Neural progenitor cell (in vitro differentiated cells): Measurements from ENCODE around the gene DELE1. TPM values are rescaled to one million over a fixed set of nuclear protein-coding genes. Genes with fewer than 3 reads are reported as not detected.

Experiments used
- DNase-seq: peaks from one replicate; pipeline ENCODE4 v3.0.0-alpha.2; 2016; ENCODE audit warnings: low spot score
- H2AFZ ChIP-seq: fragments of 200-600 bp; sonication (generic); replicated peaks from 2 replicates; pipeline ENCODE4 v1.6.1; 2016; ENCODE audit warnings: antibody characterized with exemption
- H3F3A ChIP-seq: fragments of 200-600 bp; sonication (generic); 2 replicates; pipeline ENCODE4 v1.6.1; 2016; ENCODE audit warnings: antibody characterized with exemption, low read depth
- H3K27ac ChIP-seq: fragments of 200-600 bp; sonication (generic); 2 replicates; pipeline ENCODE4 v1.5.1; 2016; ENCODE audit warnings: mild to moderate bottlenecking
- H3K27me3 ChIP-seq: fragments of 200-600 bp; sonication (generic); 2 replicates; pipeline ENCODE4 v1.6.1; 2016; ENCODE audit warnings: mild to moderate bottlenecking, moderate library complexity
- H3K36me3 ChIP-seq: fragments of 200-600 bp; sonication (generic); 2 replicates; pipeline ENCODE4 v1.5.1; 2016
- H3K4me1 ChIP-seq: fragments of 200-600 bp; sonication (generic); 2 replicates; pipeline ENCODE4 v1.6.1; 2016; ENCODE audit warnings: mixed run types
- H3K4me2 ChIP-seq: fragments of 200-600 bp; sonication (generic); 2 replicates; pipeline ENCODE4 v1.6.1; 2016
- H3K4me3 ChIP-seq: fragments of 200-600 bp; sonication (generic); 2 replicates; pipeline ENCODE4 v1.5.1; 2016
- H3K79me2 ChIP-seq: fragments of 200-600 bp; sonication (generic); 2 replicates; pipeline ENCODE4 v1.6.1; 2016; ENCODE audit warnings: low read depth
- H3K9ac ChIP-seq: fragments of 200-600 bp; sonication (generic); 2 replicates; pipeline ENCODE4 v1.6.1; 2016
- H3K9me3 ChIP-seq: fragments of 200-600 bp; sonication (generic); 2 replicates; pipeline ENCODE4 v1.5.1; 2016; ENCODE audit warnings: low read depth
- H4K20me1 ChIP-seq: fragments of 200-600 bp; sonication (generic); 2 replicates; pipeline ENCODE4 v1.6.1; 2016; ENCODE audit warnings: low read depth
- H3K27ac Mint-ChIP-seq: 3 replicates; pipeline ENCODE4 v1.8.0; 2021; ENCODE audit warnings: mixed read lengths
- H3K27me3 Mint-ChIP-seq: 2 replicates; pipeline ENCODE4 v1.8.0; 2022; ENCODE audit warnings: low read depth, mild to moderate bottlenecking, inconsistent platforms, moderate library complexity, mixed read lengths; ENCODE audit not compliant: insufficient read depth
- H3K36me3 Mint-ChIP-seq: 3 replicates; pipeline ENCODE4 v1.8.0; 2021; ENCODE audit warnings: mixed read lengths
- H3K4me1 Mint-ChIP-seq: 3 replicates; pipeline ENCODE4 v1.8.0; 2021; ENCODE audit warnings: mixed read lengths
- H3K4me3 Mint-ChIP-seq: 3 replicates; pipeline ENCODE4 v1.8.0; 2021; ENCODE audit warnings: mild to moderate bottlenecking, moderate library complexity, mixed read lengths
- H3K9me3 Mint-ChIP-seq: 3 replicates; pipeline ENCODE4 v1.8.0; 2020; ENCODE audit warnings: mixed read lengths
- EZH2 ChIP-seq: fragments of 200-600 bp; sonication (generic); IDR thresholded peaks from 2 replicates; pipeline ENCODE4 v1.6.1; 2017; ENCODE audit warnings: antibody characterized with exemption, mild to moderate bottlenecking, moderate library complexity
- EZH2phosphoT487 ChIP-seq: fragments of 200-600 bp; sonication (generic); IDR thresholded peaks from 2 replicates; pipeline ENCODE4 v1.6.1; 2017; ENCODE audit warnings: antibody characterized with exemption
- total RNA-seq: library from RNA; depleted of rRNA; stranded (reverse); fragments of >200 nt; gene quantifications from 2 replicates; pipeline ENCODE4 v1.2.3, GENCODE V29; 2015; ENCODE audit warnings: low replicate concordance
- TF ChIP-seq, protein P1 (sequence below): fragments of 200-600 bp; sonication (generic); IDR thresholded peaks from 2 replicates; pipeline ENCODE4 v1.5.1; 2017; ENCODE audit warnings: antibody characterized with exemption, mild to moderate bottlenecking

The DELE1 gene
- 47.7 and 86.5 TPM in 2 replicates for total RNA-seq

DNA sequence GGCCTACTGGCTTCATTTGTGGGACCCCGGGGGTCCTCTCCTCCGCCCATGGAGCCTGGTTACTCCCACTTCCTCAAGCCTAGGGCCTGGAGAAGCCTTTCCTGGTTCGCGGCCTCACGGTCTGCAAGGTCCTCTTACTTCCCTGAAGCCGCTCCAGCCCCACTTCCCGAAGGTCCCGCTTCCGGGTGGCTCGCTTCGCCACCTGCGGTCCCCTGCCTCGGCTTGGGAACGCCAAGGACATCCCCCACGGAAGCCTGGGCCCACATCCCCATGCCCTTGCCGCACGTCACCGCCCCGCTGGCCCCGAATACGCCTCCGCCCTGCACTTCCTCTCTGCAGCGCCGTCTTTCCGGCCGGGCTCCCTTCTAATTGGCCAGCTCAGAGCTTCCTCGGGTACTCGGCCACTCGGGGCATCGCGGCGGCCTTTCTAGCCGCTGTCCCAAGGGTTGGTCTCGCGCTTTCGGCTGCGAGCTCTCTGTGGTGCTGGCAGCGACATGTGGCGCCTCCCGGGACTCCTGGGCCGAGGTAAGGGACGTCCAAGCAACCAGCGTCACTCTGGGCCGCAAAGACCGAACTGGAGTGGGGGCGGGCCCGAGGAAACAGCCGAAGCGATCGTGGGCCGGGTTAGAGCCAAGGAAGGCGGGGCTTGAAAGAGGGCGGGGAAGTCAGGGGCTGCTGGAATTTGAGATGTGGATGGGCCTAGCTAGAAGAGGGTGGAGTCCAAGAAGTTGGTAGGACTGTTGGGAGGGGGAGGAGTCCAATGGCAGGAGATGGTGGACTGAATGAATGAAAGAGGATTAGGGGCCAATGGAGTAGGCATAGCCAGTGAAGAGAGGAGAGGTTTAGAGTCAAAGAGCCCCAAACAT lies at the start of gene DELE1:
TSS of gene DELE1 (plus strand) at position 424 of the 866 bp plus-strand sequence. CDS start at position 495, 71 bp downstream.
- Histone ChIP-seq H3K27ac (peak within 1 kb of the TSS; percentile 92), H2AFZ (peak within 1 kb of the TSS; percentile 98), H3K4me2 (peak within 1 kb of the TSS; percentile 94), H3K9ac (peak within 1 kb of the TSS; percentile 82), H3K79me2 (peaks cover 28% of the 10 kb centered on the region), H3F3A (peaks cover 16% of the 10 kb centered on the region), H3K4me1 (peaks cover 6% of the 10 kb centered on the region), H4K20me1 (peaks cover 5% of the 10 kb centered on the region), H3K9me3 (no peaks in the 10 kb centered on the region), H3K36me3 (no peaks in the 10 kb centered on the region), H3K4me3 (peak within 1 kb of the TSS; percentile 77), H3K27me3 (no peaks in the 10 kb centered on the region)
- peak within 1 kb of the TSS; percentile 88 for H3K4me3 Mint-ChIP-seq
- peaks cover 15% of the 10 kb centered on the region for H3K4me1 Mint-ChIP-seq
- H3K9me3 Mint-ChIP-seq: no peaks in the 10 kb centered on the region
- TF ChIP-seq EZH2phosphoT487: no peak
- no peak for TF ChIP-seq EZH2
- TF ChIP-seq, protein P1, sequence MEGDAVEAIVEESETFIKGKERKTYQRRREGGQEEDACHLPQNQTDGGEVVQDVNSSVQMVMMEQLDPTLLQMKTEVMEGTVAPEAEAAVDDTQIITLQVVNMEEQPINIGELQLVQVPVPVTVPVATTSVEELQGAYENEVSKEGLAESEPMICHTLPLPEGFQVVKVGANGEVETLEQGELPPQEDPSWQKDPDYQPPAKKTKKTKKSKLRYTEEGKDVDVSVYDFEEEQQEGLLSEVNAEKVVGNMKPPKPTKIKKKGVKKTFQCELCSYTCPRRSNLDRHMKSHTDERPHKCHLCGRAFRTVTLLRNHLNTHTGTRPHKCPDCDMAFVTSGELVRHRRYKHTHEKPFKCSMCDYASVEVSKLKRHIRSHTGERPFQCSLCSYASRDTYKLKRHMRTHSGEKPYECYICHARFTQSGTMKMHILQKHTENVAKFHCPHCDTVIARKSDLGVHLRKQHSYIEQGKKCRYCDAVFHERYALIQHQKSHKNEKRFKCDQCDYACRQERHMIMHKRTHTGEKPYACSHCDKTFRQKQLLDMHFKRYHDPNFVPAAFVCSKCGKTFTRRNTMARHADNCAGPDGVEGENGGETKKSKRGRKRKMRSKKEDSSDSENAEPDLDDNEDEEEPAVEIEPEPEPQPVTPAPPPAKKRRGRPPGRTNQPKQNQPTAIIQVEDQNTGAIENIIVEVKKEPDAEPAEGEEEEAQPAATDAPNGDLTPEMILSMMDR: no peak
- DNase-seq: peak; percentile 95
- peaks cover 2% of the 10 kb centered on the region for H3K27me3 Mint-ChIP-seq
- peak within 1 kb of the TSS; percentile 46 for H3K27ac Mint-ChIP-seq
- H3K36me3 Mint-ChIP-seq: peaks cover 12% of the 10 kb centered on the region

DNA sequence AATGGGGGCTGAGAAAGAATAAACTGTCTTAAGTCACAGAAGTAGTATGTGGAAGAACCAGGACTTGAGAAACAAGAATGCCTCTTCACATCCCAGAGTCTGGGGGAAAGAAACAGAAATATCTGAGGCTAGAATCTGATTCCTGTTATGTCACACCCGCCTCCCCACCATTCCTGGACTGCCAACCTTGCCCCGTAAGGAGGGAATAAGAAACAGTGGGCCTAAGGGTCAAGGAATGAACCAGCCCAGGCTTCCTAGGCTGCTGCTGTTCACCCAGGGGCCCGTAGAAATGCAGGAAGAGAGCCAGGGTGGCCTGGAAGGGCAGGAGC lies 49.8 kb upstream of the DELE1 start:
- H3K27ac ChIP-seq: peak overlapping the region; percentile 84
- H3K4me2 ChIP-seq: peak overlapping the region; percentile 94
- Mint-ChIP-seq H3K36me3 (no peaks in the 10 kb centered on the region), H3K9me3 (no peaks in the 10 kb centered on the region), H3K27me3 (peaks cover 22% of the 10 kb centered on the region), H3K4me1 (peaks cover 49% of the 10 kb centered on the region), H3K4me3 (no peak overlapping the region), H3K27ac (peak overlapping the region; percentile 38)
- peak overlapping the region; percentile 97 for H3K4me3 ChIP-seq
- H3K27me3 ChIP-seq: no peaks in the 10 kb centered on the region
- H3K4me1 ChIP-seq: peaks cover 51% of the 10 kb centered on the region
- no peak overlapping the region for H2AFZ ChIP-seq
- H4K20me1 ChIP-seq: peaks cover 24% of the 10 kb centered on the region
- H3K9ac ChIP-seq: no peak overlapping the region
- peaks cover 72% of the 10 kb centered on the region for H3F3A ChIP-seq
- no peak for DNase-seq
- TF ChIP-seq EZH2 (no peak), EZH2phosphoT487 (no peak)
- TF ChIP-seq, protein P1: no peak
- no peaks in the 10 kb centered on the region for H3K36me3 ChIP-seq
- peaks cover 83% of the 10 kb centered on the region for H3K79me2 ChIP-seq
- no peaks in the 10 kb centered on the region for H3K9me3 ChIP-seq

- Histone ChIP-seq H3K27ac (peak overlapping the region; percentile 84), H3K27me3 (no peaks in the 10 kb centered on the region), H3F3A (peaks cover 76% of the 10 kb centered on the region), H3K79me2 (peaks cover 78% of the 10 kb centered on the region), H3K9ac (no peak overlapping the region), H3K4me1 (peaks cover 52% of the 10 kb centered on the region), H3K4me2 (peak overlapping the region; percentile 94), H2AFZ (no peak overlapping the region), H4K20me1 (peaks cover 24% of the 10 kb centered on the region), H3K4me3 (peak overlapping the region; percentile 97), H3K9me3 (no peaks in the 10 kb centered on the region), H3K36me3 (no peaks in the 10 kb centered on the region)
- Mint-ChIP-seq H3K27me3 (peaks cover 24% of the 10 kb centered on the region), H3K36me3 (no peaks in the 10 kb centered on the region), H3K9me3 (no peaks in the 10 kb centered on the region), H3K27ac (peak overlapping the region; percentile 40), H3K4me3 (peak overlapping the region; percentile 40), H3K4me1 (peaks cover 54% of the 10 kb centered on the region)
- peak; percentile 36 for DNase-seq
- TF ChIP-seq, protein P1: no peak
- TF ChIP-seq EZH2 (no peak), EZH2phosphoT487 (no peak)
Observed at GRCh38 chr5:141874262-141874964, 49.3 kb upstream of the DELE1 start.
